H1 (cell line): ENCODE results near the gene MUC13.

ENCODE experiments used
- POLR2AphosphoS5 ChIP-seq: IDR thresholded peaks from 2 replicates; pipeline ENCODE4 v1.6.1; 2011; ENCODE audit warnings: low read depth, low read length
- RNF2 ChIP-seq: fragments of 200-900, 300-1000 bp; sonication (generic); IDR thresholded peaks from 2 replicates; pipeline ENCODE4 v1.7.1; 2016; ENCODE audit warnings: borderline replicate concordance, low read depth, mild to moderate bottlenecking, antibody characterized with exemption, low read length; ENCODE audit not compliant: poor library complexity, severe bottlenecking; ENCODE audit errors: missing control alignments
- TAF1 ChIP-seq: IDR thresholded peaks from 2 replicates; pipeline ENCODE4 v1.6.1; 2011; ENCODE audit warnings: mild to moderate bottlenecking, low read depth, low read length
- TEAD4 ChIP-seq: IDR thresholded peaks from 2 replicates; pipeline ENCODE4 v1.6.1; 2012; ENCODE audit warnings: low read depth, low read length, inconsistent platforms, mixed read lengths
- TF ChIP-seq, protein P1 (sequence below), 3 experiments: IDR thresholded peaks; 1 replicate in 2 of 3; 2 replicates in 1 of 3; pipeline versions ENCODE4 v1.5.1 to v1.6.1; 2011; ENCODE audit warnings: low read length in 3 of 3, mild to moderate bottlenecking in 3 of 3, inconsistent platforms in 2 of 3, low read depth in 1 of 3, moderate library complexity in 1 of 3; ENCODE audit not compliant: insufficient read depth in 1 of 3; ENCODE audit errors: control extremely low read depth in 1 of 3

DNA sequence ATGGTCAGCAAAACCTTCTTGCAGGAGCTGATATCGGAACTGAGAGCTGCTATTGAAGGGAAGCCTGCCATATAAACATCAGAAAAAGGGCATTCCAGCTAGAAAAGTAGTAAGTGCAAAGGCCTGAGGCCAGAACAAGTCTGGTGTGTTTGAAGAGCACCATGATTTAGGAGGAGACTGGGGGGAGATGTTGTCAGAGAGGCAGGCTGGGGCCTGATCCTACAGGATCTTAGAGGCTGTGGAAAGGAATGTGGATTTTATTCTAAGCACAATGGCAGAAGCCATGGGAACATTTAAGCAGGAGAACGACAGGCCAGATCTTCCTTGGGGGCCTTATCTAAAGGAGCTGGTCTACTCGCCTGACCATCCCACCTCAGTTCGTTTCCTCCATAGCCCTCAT, 5.1 kb upstream of the MUC13 start:
- TF ChIP-seq, protein P1, sequence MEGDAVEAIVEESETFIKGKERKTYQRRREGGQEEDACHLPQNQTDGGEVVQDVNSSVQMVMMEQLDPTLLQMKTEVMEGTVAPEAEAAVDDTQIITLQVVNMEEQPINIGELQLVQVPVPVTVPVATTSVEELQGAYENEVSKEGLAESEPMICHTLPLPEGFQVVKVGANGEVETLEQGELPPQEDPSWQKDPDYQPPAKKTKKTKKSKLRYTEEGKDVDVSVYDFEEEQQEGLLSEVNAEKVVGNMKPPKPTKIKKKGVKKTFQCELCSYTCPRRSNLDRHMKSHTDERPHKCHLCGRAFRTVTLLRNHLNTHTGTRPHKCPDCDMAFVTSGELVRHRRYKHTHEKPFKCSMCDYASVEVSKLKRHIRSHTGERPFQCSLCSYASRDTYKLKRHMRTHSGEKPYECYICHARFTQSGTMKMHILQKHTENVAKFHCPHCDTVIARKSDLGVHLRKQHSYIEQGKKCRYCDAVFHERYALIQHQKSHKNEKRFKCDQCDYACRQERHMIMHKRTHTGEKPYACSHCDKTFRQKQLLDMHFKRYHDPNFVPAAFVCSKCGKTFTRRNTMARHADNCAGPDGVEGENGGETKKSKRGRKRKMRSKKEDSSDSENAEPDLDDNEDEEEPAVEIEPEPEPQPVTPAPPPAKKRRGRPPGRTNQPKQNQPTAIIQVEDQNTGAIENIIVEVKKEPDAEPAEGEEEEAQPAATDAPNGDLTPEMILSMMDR (IDR thresholded peaks at IDR 0.05; ENCODE audit: control extremely low read depth in 1 of 3, insufficient read depth in 1 of 3, low read depth in 1 of 3, low read length in 3 of 3) = no peak
- TF ChIP-seq TEAD4 (no peak), POLR2AphosphoS5 (no peak), TAF1 (no peak), RNF2 (no peak)
